WTC11 (cell line): ENCODE data around the gene C7. TPM values are rescaled to one million over a fixed set of nuclear protein-coding genes. Genes with fewer than 3 reads are reported as not detected.

Experiments used
- ATAC-seq: fragments of 200-7000 bp; cut with Tn5 transposase; 2 replicates; pipeline ENCODE4 v1.10.0; 2021; ENCODE audit warnings: mild to moderate bottlenecking, moderate library complexity
- CTCF ChIA-PET: fragments of 300-600 bp; sonication (Branson Sonifier 250); formaldehyde crosslinking; loops from one replicate; lab custom pipeline; 2021; ENCODE audit warnings: antibody characterized with exemption; lab: Charles Lee
- POLR2A ChIA-PET: fragments of 350-600 bp; sonication (Branson Sonifier 250); formaldehyde crosslinking; loops from one replicate; lab custom pipeline; 2021; ENCODE audit warnings: antibody characterized with exemption; lab: Charles Lee
- DNase-seq: peaks from one replicate; pipeline ENCODE4 v3.0.0; 2021; ENCODE audit warnings: low spot score
- H3K27ac Mint-ChIP-seq: 2 replicates; pipeline ENCODE4 v1.8.0; 2021; ENCODE audit warnings: mixed read lengths
- H3K27me3 Mint-ChIP-seq: 2 replicates; pipeline ENCODE4 v1.8.0; 2021; ENCODE audit warnings: low read depth, mild to moderate bottlenecking, moderate library complexity, mixed read lengths
- H3K36me3 Mint-ChIP-seq: 2 replicates; pipeline ENCODE4 v1.8.0; 2021; ENCODE audit warnings: mixed read lengths
- H3K4me1 Mint-ChIP-seq: 2 replicates; pipeline ENCODE4 v1.8.0; 2022; ENCODE audit warnings: mixed read lengths
- H3K4me3 Mint-ChIP-seq: 2 replicates; pipeline ENCODE4 v1.8.0; 2021; ENCODE audit warnings: mild to moderate bottlenecking, moderate library complexity, mixed read lengths
- H3K9me3 Mint-ChIP-seq: 2 replicates; pipeline ENCODE4 v1.8.0; 2021; ENCODE audit warnings: mixed read lengths
- AR ChIP-seq: fragments of 250-450 bp; sonication (Bioruptor Pico); IDR thresholded peaks from 2 replicates; pipeline ENCODE4 v1.9.0; 2021; ENCODE audit warnings: mild to moderate bottlenecking
- ELF4 ChIP-seq: sonication (generic); formaldehyde crosslinking; IDR thresholded peaks from 2 replicates; pipeline ENCODE4 v1.8.1; 2022; ENCODE audit warnings: low read depth, mild to moderate bottlenecking, moderate library complexity, missing genetic modification reagents
- ERG ChIP-seq: fragments of 250-450 bp; sonication (Bioruptor Pico); IDR thresholded peaks from 2 replicates; pipeline ENCODE4 v1.8.0; 2021; ENCODE audit warnings: mild to moderate bottlenecking
- ETV6 ChIP-seq: sonication (generic); formaldehyde crosslinking; IDR thresholded peaks from 2 replicates; pipeline ENCODE4 v1.8.1; 2022; ENCODE audit warnings: mild to moderate bottlenecking, missing genetic modification reagents
- FOXP4 ChIP-seq: sonication (generic); formaldehyde crosslinking; IDR thresholded peaks from 2 replicates; pipeline ENCODE4 v1.8.0; 2022; ENCODE audit warnings: mild to moderate bottlenecking, missing genetic modification reagents
- HMGXB4 ChIP-seq: sonication (generic); formaldehyde crosslinking; IDR thresholded peaks from 2 replicates; pipeline ENCODE4 v1.8.1; 2023; ENCODE audit warnings: mild to moderate bottlenecking, moderate library complexity, missing genetic modification reagents
- JUN ChIP-seq: sonication (generic); formaldehyde crosslinking; IDR thresholded peaks from 2 replicates; pipeline ENCODE4 v1.8.0; 2023; ENCODE audit warnings: mild to moderate bottlenecking, missing genetic modification reagents
- KAT7 ChIP-seq: sonication (generic); formaldehyde crosslinking; IDR thresholded peaks from 2 replicates; pipeline ENCODE4 v1.8.1; 2023; ENCODE audit warnings: missing genetic modification reagents, mild to moderate bottlenecking, borderline replicate concordance
- MLX ChIP-seq: sonication (generic); formaldehyde crosslinking; IDR thresholded peaks from 2 replicates; pipeline ENCODE4 v1.8.1; 2023; ENCODE audit warnings: mild to moderate bottlenecking, missing genetic modification reagents, moderate library complexity
- NFYB ChIP-seq: sonication (generic); formaldehyde crosslinking; conservative IDR thresholded peaks from 2 replicates; pipeline ENCODE4 v1.8.0; 2022; ENCODE audit warnings: low read depth, missing genetic modification reagents
- RORB ChIP-seq: fragments of 250-450 bp; sonication (Bioruptor Pico); IDR thresholded peaks from 2 replicates; pipeline ENCODE4 v1.9.0; 2021; ENCODE audit warnings: mild to moderate bottlenecking
- SMAD3 ChIP-seq: sonication (generic); formaldehyde crosslinking; IDR thresholded peaks from 2 replicates; pipeline ENCODE4 v1.8.0; 2022; ENCODE audit warnings: missing genetic modification reagents, mild to moderate bottlenecking, borderline replicate concordance
- TEAD1 ChIP-seq: sonication (generic); formaldehyde crosslinking; IDR thresholded peaks from 2 replicates; pipeline ENCODE4 v1.8.0; 2022; ENCODE audit warnings: mild to moderate bottlenecking, missing genetic modification reagents
- TEAD4 ChIP-seq: sonication (generic); formaldehyde crosslinking; IDR thresholded peaks from 2 replicates; pipeline ENCODE4 v1.8.0; 2022; ENCODE audit warnings: mild to moderate bottlenecking, missing genetic modification reagents
- total RNA-seq: library from RNA; stranded (reverse); gene quantifications from 3 replicates; pipeline ENCODE4 v1.2.3, GENCODE V29; 2021
- TF ChIP-seq, protein P1 (sequence below): sonication (generic); formaldehyde crosslinking; conservative IDR thresholded peaks from 2 replicates; pipeline ENCODE4 v1.8.1; 2023; ENCODE audit warnings: mild to moderate bottlenecking, low read depth, missing genetic modification reagents, moderate library complexity
- TF ChIP-seq, protein P2 (sequence below): sonication (generic); formaldehyde crosslinking; IDR thresholded peaks from 2 replicates; pipeline ENCODE4 v1.8.1; 2022; ENCODE audit warnings: mild to moderate bottlenecking, missing genetic modification reagents, moderate library complexity, borderline replicate concordance
- TF ChIP-seq, protein P3 (sequence below): sonication (generic); formaldehyde crosslinking; IDR thresholded peaks from 2 replicates; pipeline ENCODE4 v1.8.0; 2022; ENCODE audit warnings: mild to moderate bottlenecking, missing genetic modification reagents

The C7 gene
- total RNA-seq, 1 experiment from 2014 or later = 4.5 TPM

DNA sequence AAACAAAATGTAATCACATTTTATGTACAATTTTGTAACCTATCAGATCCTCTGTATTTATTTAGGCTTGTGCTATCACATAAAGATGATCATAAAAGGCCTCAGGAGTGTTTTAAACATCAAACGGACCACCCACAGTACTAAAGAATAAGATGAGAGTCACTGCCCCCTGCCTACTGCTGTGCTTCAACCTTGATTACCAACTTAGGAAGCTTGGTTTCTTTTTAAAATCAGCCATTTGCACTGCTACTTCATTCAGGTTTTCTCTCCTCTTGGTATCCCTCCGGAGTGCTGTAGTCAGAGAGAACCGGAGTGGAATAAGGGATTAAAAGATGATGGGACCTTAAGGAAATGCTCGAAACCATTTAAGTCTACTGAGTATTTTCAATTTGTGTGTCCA is 6.9 kb downstream of the C7 start (continued):
- TF ChIP-seq AR = no peak
- TF ChIP-seq, protein P1, sequence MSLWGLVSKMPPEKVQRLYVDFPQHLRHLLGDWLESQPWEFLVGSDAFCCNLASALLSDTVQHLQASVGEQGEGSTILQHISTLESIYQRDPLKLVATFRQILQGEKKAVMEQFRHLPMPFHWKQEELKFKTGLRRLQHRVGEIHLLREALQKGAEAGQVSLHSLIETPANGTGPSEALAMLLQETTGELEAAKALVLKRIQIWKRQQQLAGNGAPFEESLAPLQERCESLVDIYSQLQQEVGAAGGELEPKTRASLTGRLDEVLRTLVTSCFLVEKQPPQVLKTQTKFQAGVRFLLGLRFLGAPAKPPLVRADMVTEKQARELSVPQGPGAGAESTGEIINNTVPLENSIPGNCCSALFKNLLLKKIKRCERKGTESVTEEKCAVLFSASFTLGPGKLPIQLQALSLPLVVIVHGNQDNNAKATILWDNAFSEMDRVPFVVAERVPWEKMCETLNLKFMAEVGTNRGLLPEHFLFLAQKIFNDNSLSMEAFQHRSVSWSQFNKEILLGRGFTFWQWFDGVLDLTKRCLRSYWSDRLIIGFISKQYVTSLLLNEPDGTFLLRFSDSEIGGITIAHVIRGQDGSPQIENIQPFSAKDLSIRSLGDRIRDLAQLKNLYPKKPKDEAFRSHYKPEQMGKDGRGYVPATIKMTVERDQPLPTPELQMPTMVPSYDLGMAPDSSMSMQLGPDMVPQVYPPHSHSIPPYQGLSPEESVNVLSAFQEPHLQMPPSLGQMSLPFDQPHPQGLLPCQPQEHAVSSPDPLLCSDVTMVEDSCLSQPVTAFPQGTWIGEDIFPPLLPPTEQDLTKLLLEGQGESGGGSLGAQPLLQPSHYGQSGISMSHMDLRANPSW = no peak
- no peak for TF ChIP-seq SMAD3 (CRISPR knock-in tag)
- no peak for TF ChIP-seq ERG (CRISPR knock-in tag)
- no peak for TF ChIP-seq KAT7
- TF ChIP-seq FOXP4 = no peak
- TF ChIP-seq, protein P2, sequence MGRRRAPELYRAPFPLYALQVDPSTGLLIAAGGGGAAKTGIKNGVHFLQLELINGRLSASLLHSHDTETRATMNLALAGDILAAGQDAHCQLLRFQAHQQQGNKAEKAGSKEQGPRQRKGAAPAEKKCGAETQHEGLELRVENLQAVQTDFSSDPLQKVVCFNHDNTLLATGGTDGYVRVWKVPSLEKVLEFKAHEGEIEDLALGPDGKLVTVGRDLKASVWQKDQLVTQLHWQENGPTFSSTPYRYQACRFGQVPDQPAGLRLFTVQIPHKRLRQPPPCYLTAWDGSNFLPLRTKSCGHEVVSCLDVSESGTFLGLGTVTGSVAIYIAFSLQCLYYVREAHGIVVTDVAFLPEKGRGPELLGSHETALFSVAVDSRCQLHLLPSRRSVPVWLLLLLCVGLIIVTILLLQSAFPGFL (CRISPR knock-in tag) = no peak
- TF ChIP-seq TEAD4 (CRISPR knock-in tag) = no peak
- TF ChIP-seq MLX (CRISPR knock-in tag) = no peak

DNA sequence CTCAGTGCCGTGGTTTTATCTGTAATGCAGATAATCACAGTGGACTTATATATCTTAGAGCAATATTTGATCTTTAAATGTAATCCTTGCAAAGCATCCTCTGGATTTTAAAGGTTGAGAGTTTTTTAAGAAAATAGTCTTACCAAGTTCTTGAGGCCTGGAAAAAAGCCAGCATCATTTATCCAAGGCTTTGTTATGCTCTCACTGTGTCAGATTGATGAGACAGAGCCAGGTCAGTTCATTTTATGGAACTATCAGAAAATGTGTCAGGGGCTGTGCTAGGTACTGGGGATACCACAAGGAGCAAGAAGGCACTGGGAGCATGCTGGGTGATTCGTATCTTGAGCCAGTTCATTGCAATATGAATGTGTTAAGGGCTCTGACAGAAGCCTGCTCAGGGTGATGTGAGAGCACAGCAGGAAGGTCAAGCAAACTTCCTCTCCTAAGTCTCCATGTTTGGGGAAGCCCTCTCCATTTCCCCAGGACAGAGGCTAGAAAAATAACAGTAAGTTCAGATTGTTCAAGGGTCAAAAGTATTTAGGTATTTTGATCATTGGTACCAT is 19.7 kb downstream of the C7 start:
- Mint-ChIP-seq H3K36me3 (peaks cover 33% of the 10 kb centered on the region), H3K9me3 (peaks cover 41% of the 10 kb centered on the region), H3K27ac (peak overlapping the region; percentile 15; the same call in 1 of the 2 replicates), H3K4me1 (peaks cover 24% of the 10 kb centered on the region), H3K27me3 (peaks cover 6% of the 10 kb centered on the region), H3K4me3 (no peak overlapping the region)
- ChIA-PET CTCF (no interaction called here), POLR2A (no interaction called here)
- peak; percentile 78 for ATAC-seq
- DNase-seq = no peak
- TF ChIP-seq, protein P3, sequence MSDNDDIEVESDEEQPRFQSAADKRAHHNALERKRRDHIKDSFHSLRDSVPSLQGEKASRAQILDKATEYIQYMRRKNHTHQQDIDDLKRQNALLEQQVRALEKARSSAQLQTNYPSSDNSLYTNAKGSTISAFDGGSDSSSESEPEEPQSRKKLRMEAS (CRISPR knock-in tag) = no peak
- no peak for TF ChIP-seq MLX (CRISPR knock-in tag)
- TF ChIP-seq, protein P2 (CRISPR knock-in tag) = no peak
- TF ChIP-seq NFYB (CRISPR knock-in tag) = no peak
- TF ChIP-seq JUN (CRISPR knock-in tag) = no peak
- no peak for TF ChIP-seq TEAD1
- TF ChIP-seq HMGXB4 = no peak
- no peak for TF ChIP-seq ETV6 (CRISPR knock-in tag)
- TF ChIP-seq, protein P1 = no peak
- TF ChIP-seq ELF4 (CRISPR knock-in tag) = no peak
- no peak for TF ChIP-seq RORB (CRISPR knock-in tag)
